ENCODE results near the gene ASCL5.

The ASCL5 gene

DNA sequence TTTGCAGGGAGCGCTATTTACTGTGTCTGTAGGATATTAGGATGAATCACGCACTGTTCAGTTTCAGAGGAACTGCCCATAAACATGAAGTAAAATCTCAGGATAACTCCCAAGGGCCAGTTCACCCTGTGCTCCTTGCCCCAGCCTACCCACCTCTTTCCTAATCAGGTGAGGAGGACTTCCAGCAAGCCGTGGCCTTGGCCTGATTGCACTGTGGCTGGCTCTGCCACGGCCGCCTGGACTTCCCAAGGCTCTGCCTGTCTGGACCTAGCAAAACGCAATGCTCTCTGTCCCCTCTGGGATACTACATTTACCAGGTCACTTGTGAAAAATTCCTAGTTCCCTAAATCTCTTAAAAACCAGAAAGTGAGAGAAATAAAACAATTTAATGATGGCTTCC is 7.4 kb upstream of the ASCL5 start:
- no peak for DNase-seq

DNA sequence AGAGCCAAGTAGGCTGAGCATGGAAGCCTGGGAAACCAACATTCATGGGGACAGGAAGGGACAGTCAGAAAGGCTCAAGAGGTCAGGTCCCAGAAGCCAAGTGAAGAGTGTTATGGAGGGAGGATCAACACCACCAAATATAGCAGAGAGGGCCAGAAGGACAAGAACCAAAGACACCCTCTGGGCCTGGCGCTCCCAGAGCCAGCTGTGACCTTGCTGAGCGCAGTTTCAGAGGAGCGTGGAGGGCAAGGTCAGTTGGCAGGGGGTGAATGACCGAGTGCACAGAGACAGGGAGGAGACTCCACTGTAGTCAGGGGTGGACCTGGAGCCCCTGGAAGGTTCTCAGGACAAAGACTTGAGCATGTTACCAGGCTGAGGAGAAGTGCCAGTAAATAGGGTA is 4.4 kb upstream of the ASCL5 start:
- DNase-seq: no peak

DNA sequence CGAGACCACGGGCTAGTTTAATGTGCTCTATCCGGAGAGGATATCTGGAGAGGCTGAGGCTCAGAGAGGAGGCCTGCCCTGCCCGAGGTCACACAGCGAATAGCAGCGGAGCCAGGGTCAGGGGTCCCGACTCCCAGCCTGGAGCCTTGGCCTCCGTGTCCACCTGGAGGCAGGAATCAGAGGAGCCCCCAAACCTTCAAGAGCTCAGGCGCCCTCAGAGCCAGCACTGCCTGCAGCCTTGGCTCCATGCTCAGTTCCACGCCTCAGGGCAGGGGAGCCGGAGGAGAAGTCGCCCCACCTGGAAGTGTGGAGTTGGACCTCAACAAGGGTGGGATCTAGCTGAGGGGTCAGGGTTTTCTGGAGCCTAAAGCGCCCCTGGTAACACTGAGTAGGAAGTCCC is 2.0 kb upstream of the ASCL5 start:
- DNase-seq: no peak

DNA sequence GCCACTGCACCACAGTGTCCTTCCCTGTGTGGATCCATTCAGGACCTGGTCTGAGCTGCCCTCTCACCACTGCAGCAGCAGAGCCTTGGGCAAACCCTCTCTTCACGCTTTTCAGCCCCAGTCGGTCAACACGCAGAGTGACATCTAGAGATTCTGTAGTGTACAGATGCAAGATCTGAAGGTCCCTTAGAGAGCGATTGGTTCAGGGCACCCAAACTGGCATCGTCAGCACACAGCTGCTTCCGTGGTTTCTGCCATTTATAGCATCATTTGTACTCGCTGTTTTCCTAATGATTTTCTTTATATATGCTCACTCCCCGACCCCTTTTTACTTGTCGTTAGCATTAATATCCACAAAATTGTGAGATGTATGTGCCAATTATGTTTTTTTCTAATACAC is 1.5 kb upstream of the ASCL5 start:
- DNase-seq: no peak

DNA sequence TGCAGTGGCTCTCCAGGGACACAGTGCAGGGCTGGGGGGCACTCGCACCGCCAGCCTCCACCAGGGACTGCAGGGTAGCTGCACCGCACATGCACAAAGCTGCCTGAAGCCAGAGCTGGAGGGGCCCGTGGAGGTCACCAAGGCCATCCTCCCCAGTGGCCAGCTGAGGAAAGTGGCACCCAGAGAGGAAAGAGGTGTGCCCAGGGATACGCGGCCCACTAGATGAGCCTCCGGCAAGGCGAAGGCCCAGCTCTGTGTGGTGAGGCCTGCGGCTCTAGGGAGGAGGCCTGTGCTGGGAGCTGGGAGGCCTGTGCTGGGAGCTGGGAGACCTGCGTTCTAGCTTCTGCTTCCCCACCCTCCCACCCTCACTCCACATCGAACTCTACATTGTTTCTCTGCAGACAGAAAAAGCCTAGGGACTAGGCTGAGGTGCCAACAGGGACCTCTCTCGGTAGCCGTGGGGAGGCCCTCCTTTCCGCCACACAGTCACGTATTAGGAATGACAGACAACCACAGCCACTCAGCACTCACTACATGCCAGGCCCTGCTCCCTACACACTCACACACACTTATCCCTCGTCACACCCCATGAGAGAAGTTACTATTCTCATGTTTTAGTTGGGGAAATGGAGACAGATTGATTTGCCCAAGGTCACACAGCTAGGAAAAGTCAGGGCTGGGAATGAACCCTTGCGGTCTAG is 921 bp upstream of the ASCL5 start:
- DNase-seq: no peak

DNA sequence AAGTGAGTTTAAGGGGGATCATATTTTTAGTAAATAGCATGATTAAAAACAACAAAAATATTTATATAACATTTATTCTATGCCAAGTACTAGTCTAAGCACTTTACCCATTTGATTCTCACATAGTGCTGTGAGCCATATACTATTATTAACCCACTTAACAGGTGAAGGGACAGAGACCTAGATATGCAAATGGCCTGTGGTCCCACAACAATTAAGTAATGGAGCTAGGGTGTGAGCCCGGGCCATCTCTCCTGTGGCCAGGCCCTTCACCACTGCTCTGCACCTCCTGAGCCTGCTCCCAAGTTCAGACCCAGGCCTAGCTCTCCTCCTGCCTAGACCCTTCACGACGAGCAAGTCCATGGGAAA is 537 bp downstream of the ASCL5 start:
- no peak for DNase-seq

DNA sequence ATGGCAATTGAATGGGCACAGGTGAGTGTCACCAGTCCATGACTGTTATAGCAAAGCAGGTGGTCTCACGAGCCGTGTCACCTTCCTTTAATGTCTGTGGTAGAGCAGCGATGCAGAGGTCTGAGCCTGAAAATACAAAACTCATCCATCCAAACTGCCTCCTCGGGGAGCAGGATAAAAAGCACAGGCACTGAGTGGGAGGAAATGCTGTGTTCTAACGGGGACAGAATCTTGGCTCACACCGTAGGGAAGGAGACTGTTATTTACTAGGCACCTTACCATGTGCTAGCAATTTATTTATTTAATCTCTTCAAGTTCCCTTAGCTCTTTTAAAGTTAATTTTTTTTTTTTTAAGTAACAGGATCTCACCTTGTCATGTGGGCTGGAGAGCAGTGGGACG is 1.2 kb downstream of the ASCL5 start:
- DNase-seq: no peak

DNA sequence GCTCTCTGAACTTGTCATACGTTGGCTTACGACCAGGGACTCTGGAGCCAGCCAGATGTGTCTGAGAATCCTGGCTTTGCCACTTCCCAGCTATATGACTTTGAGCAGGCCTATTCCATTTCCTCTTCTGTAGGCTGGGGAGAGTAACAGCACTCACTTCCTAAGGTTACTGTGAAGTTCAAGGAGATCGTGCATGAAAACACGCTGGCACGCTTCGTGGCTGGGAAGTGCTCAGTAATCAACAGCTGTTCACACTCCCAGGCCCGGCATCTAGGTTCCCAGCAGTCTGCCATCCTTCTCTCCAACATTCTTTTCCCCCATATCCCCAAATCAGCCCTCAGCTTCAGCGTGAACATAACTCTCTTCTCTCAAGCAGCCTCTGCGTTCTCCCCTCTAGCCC is 2.0 kb downstream of the ASCL5 start:
- DNase-seq: peak; percentile 31

DNA sequence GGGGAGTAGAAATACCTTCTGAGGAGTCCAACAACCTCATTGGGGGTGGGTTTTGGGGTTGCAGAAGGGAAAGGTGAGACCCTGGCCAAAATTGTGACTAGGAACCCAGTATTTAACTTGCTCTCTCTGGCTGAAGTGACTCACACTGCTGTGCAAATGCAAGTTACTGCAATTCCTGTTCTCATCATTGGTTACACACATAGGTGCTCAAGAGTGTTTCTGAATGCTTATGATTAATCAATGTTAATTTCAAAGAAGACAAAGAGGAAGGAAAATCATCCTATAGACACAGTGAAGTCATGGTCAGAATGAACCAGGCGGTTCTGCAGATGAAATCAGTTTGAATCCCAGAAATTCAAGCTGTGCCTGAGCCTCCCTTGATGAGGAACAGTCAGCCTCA is 3.1 kb downstream of the ASCL5 start:
- no peak for DNase-seq

DNA sequence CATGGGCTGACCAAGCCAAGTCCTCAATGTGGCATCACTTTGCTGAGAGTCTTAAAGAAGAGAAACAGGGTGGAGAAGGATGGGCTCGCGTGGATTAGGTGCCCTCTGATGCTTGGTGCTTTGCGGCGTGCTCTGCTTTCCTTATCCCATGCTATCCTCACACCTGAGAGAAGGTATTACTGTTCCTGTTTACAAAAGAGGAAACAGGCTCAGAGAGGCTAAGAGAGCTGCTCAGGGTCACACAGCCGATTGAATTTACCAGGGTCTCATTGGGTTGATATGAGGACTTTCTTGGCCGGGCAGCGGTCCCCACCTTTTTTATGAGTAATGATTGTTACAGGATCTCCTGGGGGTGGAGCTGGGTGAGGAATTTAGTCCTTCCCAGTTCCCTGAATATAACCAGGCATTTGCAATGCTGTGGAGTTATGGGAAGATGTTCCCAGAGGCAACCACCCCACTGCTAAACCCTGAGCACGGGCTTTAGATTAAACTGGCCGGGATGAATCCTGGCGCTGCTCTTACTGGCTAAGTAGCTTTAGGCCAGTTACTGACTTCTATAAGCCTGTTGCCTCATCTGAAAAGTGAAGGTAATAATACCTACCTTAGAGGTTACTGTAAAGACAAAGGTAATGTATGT is 4.5 kb downstream of the ASCL5 start:
- no peak for DNase-seq

DNA sequence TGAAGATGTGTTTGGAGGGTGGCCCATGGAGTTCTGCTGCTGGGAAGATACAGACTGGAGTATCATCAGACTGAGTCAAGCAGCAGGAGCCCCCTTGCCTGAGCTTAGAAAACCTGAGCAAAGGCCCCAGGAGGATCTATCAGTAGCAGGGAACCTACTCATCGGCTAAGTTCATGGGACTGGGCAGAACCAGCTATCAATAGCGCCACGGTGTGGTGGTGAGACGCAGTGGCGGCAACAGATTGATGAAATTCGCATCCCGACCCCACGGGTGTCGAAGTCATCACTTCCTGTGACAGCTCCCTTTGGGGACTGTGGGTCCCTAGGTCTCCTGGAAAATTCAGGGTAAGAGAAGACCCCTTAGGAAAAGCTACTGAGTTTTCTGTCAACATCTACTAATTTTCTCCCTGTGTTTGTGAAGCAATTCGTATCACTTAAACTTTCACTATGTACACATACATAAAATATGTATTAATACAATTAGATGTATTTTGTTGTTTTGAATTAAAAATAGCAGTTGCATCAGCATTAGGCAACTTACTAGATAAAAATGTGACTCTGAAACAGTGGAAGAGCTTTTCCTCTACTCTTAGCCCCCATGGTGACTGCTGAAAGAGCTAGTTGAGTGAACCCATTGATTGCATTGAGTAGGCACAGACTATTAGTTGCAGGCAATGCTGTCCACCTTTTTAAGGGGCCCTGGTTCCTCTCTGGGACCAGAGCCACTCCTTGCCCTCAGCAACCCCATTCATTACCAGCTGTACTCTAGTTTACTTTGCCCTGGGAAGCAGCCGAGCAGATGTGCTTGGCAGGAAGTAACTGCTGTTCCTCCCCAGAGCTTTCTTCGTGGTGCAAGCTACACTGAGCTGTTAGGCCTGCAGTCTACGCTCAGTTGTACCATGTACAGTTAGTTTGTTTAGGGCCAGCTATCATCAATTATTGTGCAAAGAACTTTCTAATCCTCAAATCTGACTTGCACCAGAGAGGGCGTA is 7.5 kb downstream of the ASCL5 start:
- DNase-seq: peak; percentile 66

DNA sequence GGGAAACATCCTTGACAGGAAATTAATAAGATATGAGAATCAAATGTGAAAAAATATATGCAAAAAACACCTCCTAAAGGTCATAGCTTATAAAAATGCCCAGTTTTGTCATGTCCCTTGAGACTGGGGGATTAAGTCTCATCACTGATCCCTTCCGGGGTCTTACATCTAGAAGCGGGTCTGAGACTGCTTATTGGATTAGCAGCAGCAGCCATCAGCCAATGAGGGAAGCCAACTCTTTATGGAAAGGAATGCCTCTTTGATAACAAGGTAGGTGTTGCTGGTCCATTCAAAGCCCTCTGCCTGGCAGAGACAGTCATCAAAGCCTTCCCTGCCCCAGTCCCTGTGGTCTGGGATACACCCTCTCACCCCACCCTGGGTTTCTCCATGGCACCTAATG is 10.9 kb downstream of the ASCL5 start:
- no peak for DNase-seq

DNA sequence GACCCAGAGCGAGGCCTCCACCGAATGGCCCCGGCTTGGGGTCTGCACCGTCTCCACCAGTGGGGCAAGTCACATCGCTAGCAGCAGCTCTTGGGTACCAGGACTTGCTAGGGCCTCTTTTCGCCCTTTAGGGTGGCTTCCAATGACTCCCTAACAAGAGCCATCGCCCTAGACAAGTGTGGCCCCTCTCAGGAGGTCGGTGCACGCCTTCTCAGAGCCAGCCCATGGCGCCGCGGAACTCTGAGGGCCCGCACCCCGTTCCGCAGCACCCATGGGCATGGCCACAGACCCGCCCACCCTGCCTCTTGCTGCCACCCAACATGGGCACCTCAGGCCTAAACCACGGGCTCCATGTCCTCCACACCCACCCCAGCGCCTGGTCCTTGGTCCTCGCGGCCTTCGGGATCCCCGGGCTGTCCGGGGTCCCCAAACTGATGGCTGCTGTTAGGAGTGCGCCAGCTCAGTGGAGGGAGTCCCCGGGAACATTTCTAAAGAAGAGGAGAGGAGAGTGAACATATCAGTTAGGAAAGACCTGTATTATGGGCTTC is 11.5 kb downstream of the ASCL5 start:
- no peak for DNase-seq

DNA sequence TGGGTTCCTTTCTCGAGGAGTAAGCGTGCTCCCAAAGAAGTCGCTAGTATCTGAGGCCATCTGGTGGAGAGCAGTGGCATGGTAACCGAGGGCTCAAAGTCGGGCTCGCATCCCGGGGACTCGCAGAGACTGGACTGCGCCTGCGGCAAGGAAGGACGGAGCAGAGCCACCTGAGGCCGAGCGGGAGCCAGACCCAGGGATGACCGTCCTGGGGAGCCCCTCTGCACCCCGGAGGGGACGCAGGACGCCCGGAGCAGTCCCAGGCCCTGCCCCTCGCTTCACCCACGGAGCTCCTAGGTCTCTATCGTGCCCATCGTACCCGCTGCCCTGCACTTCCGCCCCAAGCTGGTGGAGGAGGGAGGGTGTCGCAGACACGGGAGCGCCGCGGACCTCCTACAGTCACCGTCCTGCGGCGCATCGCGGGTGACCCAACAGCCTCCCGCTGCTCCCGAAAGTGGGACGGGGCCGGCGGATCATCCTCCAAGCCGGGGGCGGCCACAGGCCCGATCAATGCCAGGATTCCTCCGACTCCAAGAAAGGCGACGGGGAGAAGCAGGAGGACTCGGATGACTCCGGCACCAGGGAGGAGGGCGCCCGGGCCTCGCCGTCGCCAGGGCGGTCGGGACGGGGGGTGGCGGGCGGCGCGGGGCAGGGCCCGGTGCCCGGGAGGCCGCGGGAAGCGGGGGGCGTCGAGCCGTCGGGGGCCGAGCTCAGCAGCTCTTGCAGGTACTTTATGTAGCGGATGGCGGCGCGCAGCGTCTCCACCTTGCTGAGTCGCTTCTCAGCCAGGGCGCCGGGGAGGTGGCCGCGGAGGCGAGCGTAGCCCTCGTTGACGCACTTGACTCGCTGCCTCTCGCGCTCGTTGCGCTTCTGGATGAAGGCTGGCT is 12.5 kb downstream of the ASCL5 start:
- peak; percentile 98 for DNase-seq

DNA sequence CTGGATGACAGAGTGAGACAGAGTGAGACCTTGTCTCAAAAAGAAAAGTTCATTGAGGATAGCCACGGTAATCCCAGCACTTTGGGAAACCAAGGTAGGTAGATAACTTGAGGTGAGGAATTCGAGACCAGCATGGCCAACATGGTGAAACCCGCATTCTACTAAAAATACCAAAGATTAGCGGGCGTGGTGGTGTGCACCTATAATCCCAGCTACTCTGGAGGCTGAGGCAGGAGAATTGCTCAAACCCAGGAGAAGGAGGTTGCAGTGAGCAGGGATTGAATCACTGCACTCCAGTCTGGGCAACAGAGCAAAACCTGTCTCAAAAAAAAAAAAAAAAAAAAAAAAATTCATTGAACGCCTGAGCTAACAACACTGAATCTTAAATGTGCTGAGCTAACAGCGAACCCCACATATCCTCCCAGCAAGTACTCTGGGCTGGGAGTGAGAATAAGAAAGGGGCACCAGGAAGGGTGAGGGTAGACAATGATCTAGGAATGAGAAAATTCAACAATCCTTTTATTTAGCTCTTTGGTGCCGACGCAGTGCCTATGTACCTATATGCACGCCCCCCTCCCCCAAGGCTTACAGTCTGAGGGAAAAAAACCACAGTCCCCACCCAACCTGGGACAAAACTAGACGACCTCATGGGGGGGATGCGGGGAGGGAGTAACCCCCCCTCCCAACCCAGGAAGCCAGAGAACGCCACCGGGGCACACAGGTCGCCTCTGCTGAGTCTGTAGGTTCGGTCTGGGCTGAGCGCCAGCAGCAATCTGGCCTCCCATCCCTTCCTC is 13.3 kb downstream of the ASCL5 start:
- DNase-seq: no peak

DNA sequence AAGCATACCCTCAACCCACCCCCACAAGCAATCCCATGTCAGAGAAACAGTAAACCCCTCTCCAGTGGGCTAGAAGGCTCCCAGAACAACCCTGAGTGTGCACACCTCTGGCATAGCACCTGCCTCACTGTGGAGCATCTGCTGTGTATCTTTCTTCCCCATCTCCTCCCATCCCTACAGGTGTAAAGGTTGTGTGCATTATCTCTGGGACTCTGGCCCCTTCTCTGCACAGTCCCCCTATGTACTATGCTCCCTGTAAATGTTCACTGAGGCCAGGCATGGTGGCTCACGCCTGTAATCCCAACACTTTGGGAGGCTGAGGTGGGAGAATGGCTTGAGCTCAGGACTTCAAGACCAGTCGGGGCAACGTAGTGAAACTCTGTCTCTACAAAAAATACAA is 14.1 kb downstream of the ASCL5 start:
- DNase-seq: no peak

DNA sequence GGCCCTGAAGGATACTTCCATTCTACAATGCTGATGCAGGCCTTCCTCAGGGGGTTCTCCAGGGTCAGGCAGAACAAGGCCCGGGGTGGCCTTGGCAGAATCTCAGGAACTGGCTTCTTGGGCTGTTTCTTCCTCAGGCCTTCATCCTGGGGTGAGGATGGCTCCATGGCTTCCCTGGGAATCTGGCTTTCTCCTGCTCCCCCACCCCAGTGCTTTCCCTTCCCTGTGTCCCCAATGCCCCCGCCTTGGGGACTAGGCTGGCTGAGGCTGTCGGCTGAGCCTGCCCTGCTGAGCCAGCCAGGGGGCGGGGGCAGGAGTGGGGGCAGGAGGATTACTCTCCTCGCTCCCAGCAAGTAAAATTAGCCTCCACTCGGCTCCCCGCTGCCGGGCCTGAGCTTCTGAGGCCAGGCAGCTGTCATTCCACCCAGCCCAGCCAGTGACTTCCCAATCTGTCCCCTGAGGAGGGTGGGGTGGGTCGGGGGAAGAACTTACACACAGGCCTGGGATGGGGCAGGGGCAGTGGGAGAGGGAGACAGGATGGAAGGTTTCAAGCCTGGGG is 14.7 kb downstream of the ASCL5 start, which contains the start of gene CACNA1S:
Gene CACNA1S, minus strand, starts transcription at position 254 of the 559 bp plus-strand sequence. Its CDS starts 87 bp downstream, at position 167.
- no peak for DNase-seq

DNA sequence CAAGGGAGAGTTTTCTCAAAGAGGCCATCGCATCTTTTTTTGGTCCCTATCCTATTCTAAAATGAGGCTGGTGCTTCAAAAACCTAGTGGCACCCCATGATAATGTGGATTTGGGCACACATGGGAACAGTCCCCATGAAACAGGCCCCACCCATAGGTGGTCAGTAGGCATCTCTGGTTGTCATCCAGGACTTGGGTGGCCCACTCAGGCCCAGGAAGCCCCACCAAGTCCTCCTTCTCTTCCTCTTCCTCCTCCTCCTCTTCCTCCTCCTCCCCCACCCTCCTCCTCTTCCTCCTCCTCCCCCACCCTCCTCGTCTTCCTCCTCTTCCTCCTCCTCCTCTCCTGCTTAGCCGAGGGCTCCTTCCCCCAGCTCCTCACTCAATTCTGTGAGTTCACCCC is 15.3 kb downstream of the ASCL5 start:
- DNase-seq: no peak

DNA sequence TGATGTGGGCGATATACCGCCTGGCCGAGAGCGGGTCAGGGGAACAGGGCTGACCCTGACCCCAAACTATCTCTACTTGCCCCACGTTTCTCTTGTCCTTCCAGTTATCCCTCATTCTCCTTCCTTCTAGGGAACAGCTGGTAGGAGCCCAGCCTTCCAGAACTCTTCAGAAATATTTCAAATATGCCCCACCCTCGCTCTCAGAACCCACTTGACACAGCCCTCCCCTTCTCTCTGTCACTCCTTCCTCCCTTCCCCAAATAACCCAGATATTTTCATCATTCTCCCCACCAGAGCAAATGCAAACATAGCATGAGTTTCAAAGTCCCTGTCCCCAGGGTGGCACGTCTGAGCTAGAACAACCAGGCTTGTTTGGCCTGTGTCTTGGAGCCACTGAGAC is 15.8 kb downstream of the ASCL5 start:
- no peak for DNase-seq

DNA sequence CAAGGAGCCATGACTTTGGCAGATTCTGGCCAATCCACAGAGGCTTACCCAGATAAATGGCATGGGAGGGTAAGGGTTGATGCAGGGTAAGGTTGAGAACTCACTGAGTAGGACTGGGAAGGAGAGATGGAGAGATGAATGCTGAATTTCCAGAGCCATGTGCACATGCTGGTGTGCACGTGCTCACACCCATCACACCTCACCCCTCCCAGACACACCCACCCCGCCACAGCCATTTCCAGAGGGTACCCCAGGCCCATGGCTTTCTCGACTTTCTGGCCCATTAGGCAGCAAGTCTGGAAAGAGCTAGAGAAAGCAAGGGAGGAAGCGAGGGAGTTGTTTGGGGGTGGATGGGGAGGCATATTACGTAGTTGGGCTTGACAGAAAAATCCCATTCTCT is 16.4 kb downstream of the ASCL5 start:
- no peak for DNase-seq

DNA sequence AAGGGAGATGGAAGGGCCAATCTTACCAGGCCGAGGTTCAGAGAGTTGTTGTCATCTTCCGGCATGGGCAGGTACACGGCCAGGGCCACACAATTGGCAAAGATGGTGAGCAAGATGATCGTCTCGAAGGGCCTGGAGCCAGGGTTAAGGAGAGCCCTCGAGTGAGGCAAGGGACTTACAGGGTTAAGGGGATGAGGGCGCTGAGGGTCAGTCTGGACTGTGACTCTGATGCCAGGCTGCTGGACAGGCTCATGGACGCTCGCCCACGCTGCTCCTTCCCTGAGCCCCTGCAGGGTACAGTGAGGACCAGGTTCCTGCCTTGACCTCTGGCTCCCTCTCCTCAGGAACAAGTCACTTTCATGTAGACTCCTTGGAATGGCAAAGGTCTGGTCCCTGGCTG is 16.8 kb downstream of the ASCL5 start:
- no peak for DNase-seq
